Cardiac septum (tissue), 1 donor: Measurements from ENCODE around the gene FOXC2. TPM values are rescaled to one million over a fixed set of nuclear protein-coding genes. Genes with fewer than 3 reads are reported as not detected.
A peak's percentile ranks its signal among the peaks of the same experiment; 100 is the strongest.

Source experiments
- DNase-seq: peaks from one replicate; pipeline ENCODE4 v3.0.0-alpha.2; 2020; ENCODE audit warnings: low spot score
- intact Hi-C: fragments of 100-400 bp; cut with DNase I; formaldehyde crosslinking; loops from one replicate; pipeline ENCODE4 v1.14.0; 2022
- long read RNA-seq: library from polyadenylated mRNA; unstranded; transcript quantifications from one replicate; pipeline ENCODE4 v2.0.0, GENCODE V29; 2021
- total RNA-seq: library from RNA; stranded (reverse); fragmentation: NEBNext Ultra II Directional; extraction: Animal tissue kit (Norgen Biotek cat#: 25700); gene quantifications from one replicate; pipeline ENCODE4 v1.2.1, GENCODE V29; 2021
- donor health status: DM: no; HTN: no; CAD: no.

FOXC2 gene
- 2.6 TPM for total RNA-seq
- long read RNA-seq, partial matches to known transcripts = 0 of 6 reads
- long read RNA-seq, other reads (novel, unspliced or antisense) = 0 of 6 reads

- intact Hi-C loops = no loop called here
Observed at GRCh38 chr16:86566601-86566965, at the start of gene FOXC2. Gene FOXC2 (plus strand): TSS chr16:86566829. CDS start chr16:86567336, 507 bp downstream.

DNA sequence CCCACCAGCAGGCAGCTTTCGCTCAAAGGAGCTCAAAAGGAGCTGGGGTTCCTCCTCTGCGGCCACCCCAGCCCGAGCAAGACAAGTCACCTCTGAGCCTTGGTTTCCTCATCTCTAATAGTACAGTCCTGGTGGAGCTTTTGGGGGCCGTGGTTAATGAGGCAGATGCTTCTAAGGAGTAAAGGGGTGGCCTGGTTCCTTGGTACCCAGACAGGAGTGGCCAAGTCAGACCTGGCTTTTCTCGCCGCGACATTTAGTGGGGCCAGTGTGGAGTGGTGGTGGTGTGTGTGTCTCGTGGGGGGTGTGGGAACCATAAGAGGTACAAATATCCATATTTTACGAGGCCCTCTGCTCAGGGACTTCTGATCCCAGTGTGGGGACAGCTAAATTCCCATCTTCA lies 49.6 kb upstream of the FOXC2 start:
- intact Hi-C loops = loop anchor here (2.0 kb wide), 2 partner anchors 174 to 444 kb away; no protein-coding TSS in a partner anchor
- no peak for DNase-seq

More at GRCh38 chr16:86566601-86566965, at the start of gene FOXC2:
- DNase-seq = peak; percentile 87

- intact Hi-C loops = loop anchor here (2.0 kb wide), 3 partner anchors 175 to 697 kb away; no protein-coding TSS in a partner anchor
- no peak for DNase-seq
Observed at GRCh38 chr16:86517652-86518258, 48.9 kb upstream of the FOXC2 start.

DNA sequence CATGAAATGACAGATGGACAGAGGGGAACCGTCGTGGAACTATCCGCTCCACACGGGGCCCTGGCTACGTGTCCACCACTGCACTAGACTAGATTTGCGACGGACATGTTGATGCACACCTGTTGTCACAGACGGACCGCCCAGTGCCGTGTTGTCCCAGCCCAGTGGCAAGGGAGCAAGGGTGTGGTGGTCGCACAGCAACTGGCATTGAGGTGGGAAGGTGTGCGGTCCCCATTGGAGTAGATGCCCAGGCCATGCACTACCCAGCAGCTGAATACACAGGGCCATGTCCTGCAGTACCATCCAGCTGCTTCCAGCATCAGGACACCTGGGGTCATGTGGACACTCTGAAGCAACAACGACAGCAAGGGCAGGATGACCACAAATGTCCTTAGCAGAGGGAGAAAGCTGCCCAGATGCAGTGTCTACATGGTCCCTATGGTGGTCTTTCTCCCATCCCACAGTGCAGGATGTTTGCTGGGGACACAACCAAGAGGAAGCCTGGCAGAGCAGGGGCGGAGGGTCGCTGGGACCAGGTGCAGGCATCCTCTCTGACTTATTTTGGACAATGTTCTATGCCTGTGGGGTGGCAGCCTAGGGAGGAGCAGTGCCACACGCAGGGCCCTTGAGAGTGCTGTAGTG lies 47.5 kb upstream of the FOXC2 start:
- intact Hi-C loops = loop anchor here (2.0 kb wide), 1 partner anchor 698 kb away; no protein-coding TSS in a partner anchor
- DNase-seq = no peak

DNA sequence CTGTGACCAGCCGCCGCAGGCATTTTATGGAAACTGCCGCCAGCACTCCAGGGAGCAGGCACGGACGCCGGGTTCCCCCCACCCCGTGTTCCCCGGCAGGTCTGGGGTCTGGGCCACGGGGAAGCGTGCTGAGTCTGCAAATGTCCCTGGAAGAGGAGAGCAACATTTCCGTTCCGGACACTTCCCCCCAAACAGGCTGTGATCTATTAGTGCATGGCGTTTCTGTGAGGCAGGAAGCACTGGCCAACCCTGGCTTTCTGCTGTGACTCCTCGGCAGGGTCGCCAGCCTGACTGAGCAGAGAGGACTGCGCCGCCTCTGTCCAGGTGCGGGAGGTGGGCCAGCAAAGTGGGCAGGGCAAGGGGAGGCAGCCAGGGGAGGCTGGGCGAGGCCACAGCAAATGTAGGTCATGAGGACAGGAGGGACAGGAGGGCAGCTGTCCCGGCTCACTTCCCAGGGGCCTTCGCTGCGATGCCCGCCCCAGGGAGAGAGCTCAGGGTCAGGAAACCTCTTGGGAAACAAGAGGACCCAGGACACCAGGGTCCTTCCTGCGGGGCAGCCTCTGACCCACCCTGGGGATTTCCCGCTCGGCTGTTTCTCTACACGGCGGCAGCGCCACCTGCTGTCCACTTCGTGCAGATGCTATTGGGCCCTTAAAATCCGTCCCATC lies 46.8 kb upstream of the FOXC2 start:
- intact Hi-C loops = loop anchor here (2.0 kb wide), 1 partner anchor 699 kb away; no protein-coding TSS in a partner anchor
- no peak for DNase-seq

GRCh38 chr16:86520317-86521210 lies 46.1 kb upstream of the FOXC2 start:
- intact Hi-C loops = no loop called here
- no peak for DNase-seq

DNA sequence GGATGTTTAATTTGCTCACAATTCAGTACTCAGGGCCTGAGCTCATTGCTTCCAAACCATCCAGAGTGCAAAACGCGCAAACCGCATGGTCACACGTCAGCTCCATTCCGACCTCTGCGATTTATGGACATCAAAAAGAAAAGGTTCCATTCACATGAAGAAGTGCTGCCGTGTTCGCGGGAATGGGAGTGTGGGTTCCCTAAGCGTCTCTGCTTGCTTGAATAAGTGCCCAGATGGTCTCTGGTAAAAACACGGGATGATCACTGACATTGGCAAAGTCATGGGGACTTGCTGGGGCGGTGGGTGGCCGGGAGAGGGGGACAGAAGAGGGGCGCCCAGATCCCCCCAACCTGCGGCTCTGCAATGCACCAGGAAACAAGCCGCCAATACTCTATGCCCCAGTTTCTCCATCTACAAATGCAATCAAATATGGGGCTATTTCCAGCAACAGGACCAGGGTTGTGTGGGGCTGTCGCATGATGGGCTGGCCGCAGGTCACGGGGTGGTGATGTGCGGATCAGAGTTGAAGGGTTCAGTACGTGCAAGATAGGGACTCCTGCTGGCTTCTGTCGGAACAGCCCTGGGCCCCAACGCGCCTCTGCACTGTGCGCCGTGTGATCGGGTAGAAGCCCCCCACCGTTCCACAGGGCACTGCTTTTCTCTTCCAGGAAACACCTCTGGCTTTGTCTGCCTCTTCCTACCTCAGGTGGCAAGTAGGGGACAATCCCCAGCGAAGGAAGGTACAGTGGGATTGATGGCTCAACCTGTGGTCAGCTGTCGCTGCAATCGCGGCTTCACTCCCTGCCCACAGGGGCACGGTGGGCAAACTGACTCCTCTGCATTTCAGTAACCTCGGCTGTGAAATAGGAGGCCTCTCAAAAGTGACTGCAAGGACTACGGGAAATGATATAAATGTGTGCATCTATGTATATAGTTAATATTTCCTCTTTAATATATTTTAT lies 45.1 kb upstream of the FOXC2 start:
- no peak for DNase-seq
- intact Hi-C loops = no loop called here

- DNase-seq = no peak
- intact Hi-C loops = no loop called here
Observed at GRCh38 chr16:86522634-86523033, 44.0 kb upstream of the FOXC2 start.

GRCh38 chr16:86523166-86523740 lies 43.4 kb upstream of the FOXC2 start:
- intact Hi-C loops = no loop called here
- DNase-seq = no peak

- intact Hi-C loops = no loop called here
- DNase-seq = no peak
Observed at GRCh38 chr16:86524029-86524428, 42.6 kb upstream of the FOXC2 start.

DNA sequence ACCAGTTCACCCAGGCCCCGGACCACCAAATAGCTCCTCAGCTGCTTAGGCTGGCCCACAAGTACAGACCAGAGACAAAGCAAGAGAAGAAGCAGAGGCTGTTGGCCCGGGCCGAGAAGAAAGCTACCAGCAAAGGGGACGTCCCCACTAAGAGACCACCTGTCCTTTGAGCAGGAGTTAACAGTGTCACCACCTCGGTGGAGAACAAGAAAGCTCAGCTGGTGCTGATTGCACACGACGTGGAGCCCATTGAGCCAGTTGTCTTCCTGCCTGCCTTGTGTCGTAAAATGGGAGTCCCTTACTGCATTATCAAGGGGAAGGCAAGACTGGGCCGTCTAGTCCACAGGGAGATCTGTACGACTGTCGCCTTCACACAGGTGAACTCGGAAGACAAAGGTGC lies 40.9 kb upstream of the FOXC2 start:
- intact Hi-C loops = no loop called here
- no peak for DNase-seq

GRCh38 chr16:86527366-86527765 lies 39.3 kb upstream of the FOXC2 start:
- intact Hi-C loops = no loop called here
- no peak for DNase-seq

DNA sequence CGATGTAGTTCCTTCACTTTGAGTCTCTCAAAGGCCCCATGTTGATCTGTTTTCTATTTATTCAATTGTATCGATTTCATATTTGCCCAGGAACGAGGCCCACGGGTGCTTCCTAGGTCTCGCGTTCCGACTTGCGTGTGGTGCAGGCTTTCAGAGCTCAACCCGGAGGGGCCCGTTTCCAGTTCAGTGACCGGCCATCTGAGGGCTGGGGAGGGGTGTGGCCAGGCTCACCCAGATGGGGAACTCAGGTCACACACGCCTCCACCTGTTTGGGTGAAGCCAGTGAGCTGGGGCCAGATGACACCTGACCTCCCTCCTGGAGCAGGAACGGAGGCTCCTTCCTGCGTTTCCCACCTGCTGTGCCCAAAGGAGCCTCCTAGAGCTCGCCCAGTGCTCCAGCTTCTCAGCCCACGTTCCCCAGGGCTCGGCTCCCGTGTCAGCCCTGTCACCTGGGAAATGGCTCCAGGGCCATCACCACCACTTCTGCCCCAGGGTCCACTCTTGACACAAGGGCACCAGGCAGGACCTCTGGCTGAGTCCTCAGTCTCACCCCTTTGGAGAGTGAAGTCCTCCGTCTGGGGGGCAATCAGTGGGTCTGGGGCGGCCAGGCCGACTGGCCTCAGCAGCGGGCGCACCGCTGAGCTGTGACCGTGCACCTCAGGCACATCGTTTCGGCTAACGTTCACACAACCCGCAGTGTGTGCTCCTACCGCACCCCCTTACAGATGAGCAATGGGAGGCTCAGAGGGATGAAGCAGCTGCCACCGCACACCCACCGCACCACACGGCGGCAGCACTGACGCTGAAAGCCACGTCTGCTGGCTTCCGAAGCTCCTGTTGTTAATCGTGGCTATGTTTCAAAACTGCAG lies 38.3 kb upstream of the FOXC2 start:
- intact Hi-C loops = no loop called here
- no peak for DNase-seq

DNA sequence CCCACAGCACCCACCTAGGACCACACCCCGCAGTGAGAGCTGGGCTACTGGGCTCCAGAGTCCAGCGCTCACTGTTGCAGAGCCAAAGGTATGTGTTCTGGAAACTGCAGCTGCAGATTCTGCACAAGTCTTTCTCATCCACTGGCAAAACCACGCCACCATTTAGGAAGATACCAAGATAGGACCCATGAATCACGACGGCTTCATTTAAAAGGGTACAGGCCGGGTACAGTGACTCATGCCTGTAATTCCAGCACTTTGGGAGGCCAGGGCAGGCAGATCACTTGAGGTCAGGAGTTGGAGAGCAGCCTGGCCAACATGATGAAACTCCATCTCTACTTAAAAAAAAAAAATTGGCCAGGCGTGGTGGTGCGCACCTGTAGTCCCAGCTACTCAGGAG lies 37.5 kb upstream of the FOXC2 start:
- DNase-seq = no peak
- intact Hi-C loops = no loop called here

GRCh38 chr16:86530251-86531190 lies 36.1 kb upstream of the FOXC2 start:
- intact Hi-C loops = no loop called here
- no peak for DNase-seq

- intact Hi-C loops = no loop called here
- DNase-seq = no peak
Observed at GRCh38 chr16:86531191-86531545, 35.5 kb upstream of the FOXC2 start.
